Fibroblast of pulmonary artery (primary cell): ENCODE results near the gene C8A.

Source experiments
- DNase-seq: peaks from one replicate; pipeline ENCODE4 v3.0.0-alpha.2; 2010; ENCODE audit warnings: low read depth
- H3K4me3 ChIP-seq: replicated peaks from 2 replicates; pipeline ENCODE4 v1.5.1; 2011; ENCODE audit warnings: low read depth, mild to moderate bottlenecking, control low read depth, low read length, moderate library complexity
- TF ChIP-seq, protein P1 (sequence below): IDR thresholded peaks from 2 replicates; pipeline ENCODE4 v1.5.1; 2011; ENCODE audit warnings: mild to moderate bottlenecking, control low read depth, low read length, inconsistent platforms; ENCODE audit errors: missing control alignments

C8A gene

DNA sequence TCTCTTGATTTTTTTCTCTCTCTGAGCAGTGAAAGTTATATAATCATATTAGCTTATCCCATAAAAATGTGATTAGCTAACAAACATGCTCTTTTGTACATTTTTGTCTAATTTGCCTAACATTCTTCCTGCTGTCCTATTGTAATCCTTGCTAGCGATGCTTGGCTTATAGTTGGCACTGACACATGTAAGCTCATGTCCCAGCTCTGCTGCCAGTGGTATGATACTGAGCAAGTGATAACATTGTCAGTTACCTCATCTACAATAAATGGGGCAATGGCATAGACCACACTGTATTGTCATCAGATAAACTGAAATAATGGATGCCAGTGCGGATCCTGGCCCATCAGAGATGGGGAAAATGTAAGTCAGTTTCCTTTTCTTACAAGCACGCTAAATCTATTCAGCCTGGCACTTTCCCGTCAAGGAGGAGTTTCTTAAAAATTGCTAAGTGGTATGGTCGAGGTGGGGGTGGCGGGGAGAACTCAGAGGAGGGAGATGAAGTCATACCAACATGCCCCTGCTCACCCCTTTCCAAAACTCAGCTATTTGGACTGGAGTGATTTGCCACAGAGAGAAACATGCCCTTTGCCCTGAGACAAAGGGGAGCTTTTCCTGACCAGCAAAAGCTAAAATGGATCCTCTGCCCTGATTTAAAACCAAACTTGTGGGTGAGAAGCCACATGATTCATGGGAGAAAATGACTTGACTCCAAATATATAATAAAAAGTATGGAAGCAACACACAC, 36.7 kb upstream of the C8A start:
- no peak for DNase-seq
- TF ChIP-seq, protein P1, sequence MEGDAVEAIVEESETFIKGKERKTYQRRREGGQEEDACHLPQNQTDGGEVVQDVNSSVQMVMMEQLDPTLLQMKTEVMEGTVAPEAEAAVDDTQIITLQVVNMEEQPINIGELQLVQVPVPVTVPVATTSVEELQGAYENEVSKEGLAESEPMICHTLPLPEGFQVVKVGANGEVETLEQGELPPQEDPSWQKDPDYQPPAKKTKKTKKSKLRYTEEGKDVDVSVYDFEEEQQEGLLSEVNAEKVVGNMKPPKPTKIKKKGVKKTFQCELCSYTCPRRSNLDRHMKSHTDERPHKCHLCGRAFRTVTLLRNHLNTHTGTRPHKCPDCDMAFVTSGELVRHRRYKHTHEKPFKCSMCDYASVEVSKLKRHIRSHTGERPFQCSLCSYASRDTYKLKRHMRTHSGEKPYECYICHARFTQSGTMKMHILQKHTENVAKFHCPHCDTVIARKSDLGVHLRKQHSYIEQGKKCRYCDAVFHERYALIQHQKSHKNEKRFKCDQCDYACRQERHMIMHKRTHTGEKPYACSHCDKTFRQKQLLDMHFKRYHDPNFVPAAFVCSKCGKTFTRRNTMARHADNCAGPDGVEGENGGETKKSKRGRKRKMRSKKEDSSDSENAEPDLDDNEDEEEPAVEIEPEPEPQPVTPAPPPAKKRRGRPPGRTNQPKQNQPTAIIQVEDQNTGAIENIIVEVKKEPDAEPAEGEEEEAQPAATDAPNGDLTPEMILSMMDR, result no peak
- no peak overlapping the region for H3K4me3 ChIP-seq

DNA sequence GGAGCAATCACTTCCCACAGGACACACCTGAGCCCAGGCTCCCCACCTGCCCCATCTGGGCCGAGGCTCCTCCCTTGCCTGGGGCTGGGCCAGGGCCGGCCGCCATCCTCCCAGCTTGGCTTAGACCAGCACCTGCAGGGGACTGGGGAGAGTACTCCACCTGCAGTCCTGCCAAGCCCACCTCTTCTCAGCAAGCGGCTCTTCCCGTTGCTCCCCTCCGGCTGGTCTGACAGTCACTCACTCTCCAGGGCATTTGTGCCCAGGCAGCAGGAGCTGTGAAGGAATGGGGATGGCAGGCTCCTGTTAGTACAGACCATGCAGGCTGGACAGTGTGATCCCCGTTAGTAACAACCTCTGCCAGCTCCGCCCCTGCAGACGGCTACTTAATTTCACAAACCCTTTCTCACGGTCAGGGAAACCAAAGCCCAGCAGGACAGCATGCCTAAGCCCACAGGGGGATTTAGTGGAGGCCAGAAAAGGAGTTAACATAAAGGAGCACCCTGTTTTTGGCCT, 35.2 kb upstream of the C8A start, which contains the start of gene FYB2:
Gene FYB2, minus strand, starts transcription at position 18 of the 513 bp plus-strand sequence. CDS start 114 bp downstream, outside the sequence.
- no peak within 1 kb of the TSS for H3K4me3 ChIP-seq
- no peak for DNase-seq
- TF ChIP-seq, protein P1, result no peak

DNA sequence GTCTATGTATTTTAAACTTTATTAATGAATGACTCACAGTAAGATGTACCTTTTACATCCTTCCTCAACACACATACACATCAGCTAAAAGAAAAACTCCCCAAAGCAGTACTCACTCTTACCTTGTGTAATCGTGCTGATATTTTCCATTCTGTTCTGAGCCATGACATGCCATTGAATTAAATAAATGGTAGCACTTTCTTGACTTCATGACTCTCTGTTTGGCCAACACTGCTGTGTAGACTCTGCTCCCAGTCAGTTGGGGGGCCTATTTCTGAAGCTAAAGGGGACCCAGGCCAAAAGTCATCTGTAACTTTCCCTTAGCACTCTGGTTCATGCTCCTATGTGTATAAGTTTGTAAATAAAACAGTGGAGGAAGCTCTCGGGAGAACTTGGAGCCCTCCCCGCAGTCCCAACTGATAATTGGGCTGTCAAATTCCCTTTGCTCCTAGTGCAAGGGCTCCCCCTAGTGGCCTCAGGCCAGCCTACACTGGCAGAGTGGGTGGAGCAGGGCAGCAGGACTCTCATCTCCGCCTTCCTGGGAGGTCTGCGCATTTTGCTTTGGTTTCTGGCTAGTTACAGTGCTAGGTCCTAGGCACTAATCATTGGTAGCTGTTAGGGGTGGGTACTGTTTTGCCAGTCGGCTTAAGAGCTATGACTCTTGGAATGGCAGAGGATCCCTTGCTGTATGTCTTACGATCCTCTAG, 33.7 kb upstream of the C8A start:
- TF ChIP-seq, protein P1, result peak; percentile 99
- H3K4me3 ChIP-seq, result no peak overlapping the region
- DNase-seq, result peak; percentile 78

DNA sequence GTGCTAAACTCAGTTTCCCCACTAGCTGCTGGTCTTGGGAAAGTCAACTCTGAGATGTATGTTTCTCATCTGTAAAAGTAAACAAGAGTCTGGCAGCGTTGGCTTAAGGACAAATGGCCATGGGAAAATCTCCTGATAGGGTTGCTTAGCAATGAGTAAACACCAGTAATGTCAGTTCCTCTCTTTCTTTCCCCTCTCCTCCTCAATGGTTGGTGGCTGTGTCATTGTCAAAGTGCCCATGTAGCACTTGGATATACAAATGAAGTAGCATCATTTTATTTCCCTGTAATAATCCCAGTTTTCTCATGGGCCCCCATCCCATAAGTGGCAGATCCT, 33.2 kb upstream of the C8A start:
- peak; percentile 38 for DNase-seq
- TF ChIP-seq, protein P1, result no peak
- H3K4me3 ChIP-seq, result no peak overlapping the region

DNA sequence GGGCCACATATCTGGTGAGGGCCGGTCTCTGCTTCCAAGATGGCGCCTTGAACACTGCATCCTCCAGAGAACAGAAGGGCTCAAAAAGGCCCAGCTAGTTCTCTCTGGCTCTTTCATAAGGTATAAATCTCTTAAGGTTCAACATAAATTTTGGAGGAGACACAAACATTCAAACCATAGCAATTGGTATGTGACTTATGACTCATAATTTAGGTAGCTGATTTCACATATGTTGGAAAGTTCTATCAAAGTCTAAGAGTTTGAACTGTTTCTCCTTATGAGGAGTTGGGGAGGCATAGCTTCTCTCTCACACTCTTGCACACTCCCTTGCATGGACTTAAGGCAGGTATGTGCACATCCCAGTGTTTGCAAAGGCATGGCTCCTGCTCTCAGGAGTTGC, 30.3 kb upstream of the C8A start:
- no peak for DNase-seq
- TF ChIP-seq, protein P1, result no peak
- H3K4me3 ChIP-seq, result no peak overlapping the region

DNA sequence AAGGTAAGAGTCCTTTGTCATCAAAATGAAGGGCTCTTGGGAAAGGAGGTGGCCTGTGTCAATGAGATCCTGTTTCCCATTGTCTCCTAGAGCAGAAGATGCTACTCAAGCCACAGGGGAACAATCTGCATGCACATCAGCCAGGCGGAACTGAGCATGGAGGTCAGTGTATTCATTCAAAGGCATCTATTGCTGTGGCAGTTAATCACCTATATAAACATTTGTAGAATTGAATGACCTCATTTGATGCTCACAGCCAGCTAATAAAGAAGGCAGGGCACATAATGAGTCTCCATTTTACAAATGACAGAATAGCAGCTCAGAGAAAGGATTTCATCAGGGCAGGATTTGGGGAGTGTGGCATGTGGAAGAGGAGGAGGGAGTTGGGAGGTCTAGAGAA, 29.7 kb upstream of the C8A start:
- DNase-seq, result no peak
- TF ChIP-seq, protein P1, result no peak
- H3K4me3 ChIP-seq, result no peak overlapping the region
